NCI-H1092 treated with DMSO at 0.1 percent for 48 hours (cell line): Measurements from ENCODE around the gene CAMK2G.
"Not testable (repeated sequence)": the region's sequence is repeated elsewhere in the genome, so short reads cannot be mapped to it uniquely, and the experiment has no call there.

Source experiments
- DNase-seq: peaks from one replicate; lab custom pipeline; 2025; lab: John Stamatoyannopoulos, UW

Gene CAMK2G

DNA sequence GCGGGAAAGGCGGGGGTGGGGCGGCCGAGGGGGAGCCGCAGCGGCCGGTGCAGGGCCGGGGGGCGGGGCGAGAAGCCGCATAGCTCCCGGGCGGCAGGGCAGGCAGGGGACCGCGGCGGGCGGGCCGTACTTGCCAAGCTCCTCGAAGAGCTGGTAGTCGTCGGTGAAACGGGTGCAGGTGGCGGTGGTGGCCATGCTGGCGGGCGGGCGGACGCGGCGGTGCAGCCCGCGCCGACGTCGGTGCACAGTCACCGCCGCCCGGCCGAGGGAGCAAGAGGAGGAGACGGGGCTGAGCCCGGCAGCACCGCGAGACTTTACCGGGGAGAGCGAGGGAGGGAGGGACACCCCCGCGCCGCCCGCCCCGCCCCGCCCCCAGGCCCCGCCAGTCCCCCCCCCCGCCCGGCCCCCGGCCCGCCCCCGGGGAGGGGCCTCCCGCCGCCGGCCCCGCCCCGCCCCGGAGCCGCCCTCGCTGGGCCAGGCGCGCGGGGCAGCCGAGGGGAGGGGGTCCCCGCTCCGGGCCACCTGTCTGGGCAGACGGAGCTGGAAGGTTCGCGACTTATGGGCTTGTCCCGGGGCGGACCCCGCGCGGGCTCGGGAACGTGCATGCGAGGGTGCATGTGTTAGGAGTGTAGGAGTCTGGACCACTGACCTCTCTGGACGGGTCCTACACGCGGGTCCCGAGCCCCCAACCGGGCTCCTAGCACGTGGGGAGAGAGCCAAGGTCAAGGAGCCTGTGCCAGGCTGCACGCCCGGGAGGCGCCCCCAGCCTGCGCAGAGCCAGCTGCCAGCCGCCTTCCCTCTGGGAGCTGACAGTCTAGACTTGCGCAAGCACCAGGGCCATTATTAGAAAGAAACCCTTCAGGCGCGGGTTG lies at the start of gene CAMK2G:
Gene CAMK2G (minus strand): TSS at position 289 of the 872 bp plus-strand sequence. CDS start 94 bp downstream, at position 195.
- peak; percentile 36 for DNase-seq

GRCh38 chr10:73922864-73923133 lies 48.4 kb upstream of the CAMK2G start:
- DNase-seq: no peak

- DNase-seq: no peak
Measured at GRCh38 chr10:73922007-73922863, 47.9 kb upstream of the CAMK2G start.

DNA sequence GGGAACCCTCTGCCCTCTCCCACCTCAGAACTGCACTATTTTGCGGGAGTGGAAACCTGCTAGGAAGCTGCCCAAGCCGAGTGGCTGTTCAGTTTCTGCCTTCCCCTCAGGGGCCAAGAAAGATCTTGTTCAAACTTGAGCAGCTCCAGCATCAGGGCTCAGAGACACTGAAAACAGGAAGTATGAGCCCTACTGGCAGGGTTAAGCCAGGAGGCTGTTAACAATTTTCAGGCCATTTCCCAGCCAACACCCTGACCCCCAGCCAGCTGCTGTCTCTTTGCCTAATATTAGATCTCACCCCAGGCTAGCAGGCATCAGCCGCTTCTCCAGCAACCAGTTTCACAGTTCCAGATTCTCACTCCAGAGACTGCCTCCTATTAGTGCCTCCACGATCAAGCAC lies 45.7 kb upstream of the CAMK2G start:
- DNase-seq: no peak

- not testable (repeated sequence) for DNase-seq
Measured at GRCh38 chr10:73919481-73919880, 45.1 kb upstream of the CAMK2G start.

GRCh38 chr10:73917566-73918305 lies 43.4 kb upstream of the CAMK2G start:
- no peak for DNase-seq

DNA sequence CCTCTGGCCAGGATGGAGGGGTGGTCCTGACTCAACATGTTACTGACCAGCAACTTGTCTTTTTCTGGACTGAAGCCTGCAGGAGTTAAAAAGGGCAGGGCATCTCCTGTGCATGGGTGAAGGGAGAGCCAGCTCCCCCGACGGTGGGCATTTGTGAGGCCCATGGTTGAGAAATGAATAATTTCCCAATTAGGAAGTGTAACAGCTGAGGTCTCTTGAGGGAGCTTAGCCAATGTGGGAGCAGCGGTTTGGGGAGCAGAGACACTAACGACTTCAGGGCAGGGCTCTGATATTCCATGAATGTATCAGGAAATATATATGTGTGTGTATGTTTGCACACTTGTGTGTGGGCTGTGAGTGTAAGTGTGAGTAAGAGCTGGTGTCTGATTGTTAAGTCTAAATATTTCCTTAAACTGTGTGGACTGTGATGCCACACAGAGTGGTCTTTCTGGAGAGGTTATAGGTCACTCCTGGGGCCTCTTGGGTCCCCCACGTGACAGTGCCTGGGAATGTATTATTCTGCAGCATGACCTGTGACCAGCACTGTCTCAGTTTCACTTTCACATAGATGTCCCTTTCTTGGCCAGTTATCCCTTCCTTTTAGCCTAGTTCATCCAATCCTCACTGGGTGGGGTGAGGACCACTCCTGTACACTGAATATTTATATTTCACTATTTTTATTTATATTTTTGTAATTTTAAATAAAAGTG lies 42.6 kb upstream of the CAMK2G start:
- no peak for DNase-seq

GRCh38 chr10:73915206-73915851 lies 41.0 kb upstream of the CAMK2G start:
- DNase-seq: no peak

GRCh38 chr10:73914036-73914435 lies 39.7 kb upstream of the CAMK2G start:
- DNase-seq: no peak

DNA sequence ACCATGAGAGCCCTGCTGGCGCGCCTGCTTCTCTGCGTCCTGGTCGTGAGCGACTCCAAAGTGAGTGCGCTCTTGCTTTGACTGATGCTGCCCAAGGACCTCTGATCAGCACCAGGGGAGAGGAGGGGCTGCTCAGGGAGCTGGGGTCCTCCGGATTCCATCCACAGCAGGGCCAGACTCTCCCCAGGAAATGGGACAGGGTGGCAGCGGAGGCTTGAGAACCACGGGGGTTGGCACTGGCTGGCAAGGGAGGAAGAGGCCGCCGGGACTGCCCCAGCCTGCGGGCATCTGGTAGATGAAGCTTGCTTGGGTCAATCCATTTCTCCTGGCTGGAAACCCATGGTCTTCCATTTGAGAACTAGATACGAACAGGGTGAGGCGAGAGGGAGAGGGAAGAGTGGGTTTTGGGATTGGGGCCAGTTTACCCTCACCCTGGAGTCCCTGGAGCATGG lies 37.2 kb upstream of the CAMK2G start:
- no peak for DNase-seq

- DNase-seq: no peak
Measured at GRCh38 chr10:73910764-73911552, 36.6 kb upstream of the CAMK2G start, which contains the start of gene PLAU. Gene PLAU (plus strand): TSS chr10:73911132. CDS start chr10:73911556, 424 bp downstream.

DNA sequence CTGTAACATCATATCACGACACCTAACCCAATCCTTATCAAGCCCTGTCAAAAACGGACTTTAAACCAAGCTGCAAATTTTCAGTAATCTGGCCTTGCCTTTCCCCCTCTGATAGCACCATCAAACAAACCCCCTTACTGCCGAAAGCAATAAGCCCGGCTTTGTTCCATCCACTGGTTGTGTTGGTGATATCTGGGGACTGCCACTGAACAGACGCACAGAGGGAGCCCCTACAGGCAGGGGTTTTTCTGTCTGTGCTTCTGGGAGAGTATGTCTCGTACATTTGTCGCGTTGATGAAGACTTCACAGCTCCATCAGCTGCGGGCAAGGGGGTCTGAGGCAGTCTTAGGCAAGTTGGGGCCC lies 36.0 kb upstream of the CAMK2G start:
- no peak for DNase-seq

DNA sequence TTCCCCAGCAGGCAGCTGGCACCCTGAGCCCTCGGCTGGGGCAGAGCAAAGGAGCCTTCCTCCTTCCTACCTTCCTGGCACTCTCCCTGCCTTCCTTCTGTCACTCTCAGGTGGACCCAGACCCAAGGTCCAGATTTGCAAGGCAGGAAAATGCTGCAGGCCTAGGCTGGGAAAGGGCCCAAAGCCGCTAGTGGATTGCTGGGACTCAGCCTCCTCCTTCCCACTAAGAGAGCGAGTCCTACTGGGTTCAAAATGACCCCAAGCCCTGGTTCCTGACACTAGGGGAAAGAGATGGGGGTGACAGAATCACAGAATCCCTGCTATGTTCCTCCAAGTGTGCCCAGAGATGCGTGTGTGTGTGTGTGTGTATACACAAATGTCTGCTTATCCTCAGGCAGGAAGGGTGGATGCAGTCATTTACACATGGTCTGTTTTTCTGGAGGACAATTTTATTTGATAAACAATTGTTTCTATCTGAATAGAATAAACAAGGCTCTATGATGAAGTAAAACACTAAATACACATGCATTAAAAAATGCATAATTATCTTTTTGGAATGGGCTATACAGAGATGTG lies 35.3 kb upstream of the CAMK2G start:
- DNase-seq: no peak

DNA sequence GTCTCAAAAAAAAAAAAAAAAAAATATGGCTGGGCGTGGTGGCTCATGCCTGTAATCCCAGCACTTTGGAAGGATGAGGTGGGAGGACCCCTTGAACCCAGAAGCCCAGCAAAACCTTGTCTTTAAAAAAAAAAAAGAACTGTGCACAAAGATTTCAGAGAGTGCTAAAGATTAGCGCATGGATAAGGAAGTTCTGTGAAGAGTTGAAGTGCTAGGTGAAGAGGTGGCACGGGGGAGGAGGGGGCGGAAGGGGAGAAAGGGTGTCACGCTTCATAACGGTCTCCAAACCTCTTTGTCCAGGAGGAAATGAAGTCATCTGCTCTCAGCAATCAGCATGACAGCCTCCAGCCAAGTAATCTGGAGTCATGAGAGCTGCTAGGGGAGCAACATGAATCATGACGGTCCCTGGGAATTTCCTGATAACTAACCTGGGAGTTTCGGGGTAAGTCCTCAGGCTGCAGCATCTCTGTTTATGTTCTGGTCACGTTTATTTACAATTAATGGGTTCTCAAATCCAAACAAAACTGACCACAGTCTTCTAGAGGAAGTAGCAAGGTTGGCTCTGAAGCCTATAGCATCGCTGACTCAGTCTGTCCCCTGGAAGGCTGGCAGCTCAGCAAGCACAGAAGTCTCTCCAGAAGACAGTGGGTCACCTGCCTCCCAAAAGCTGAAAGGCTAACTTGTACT lies 34.6 kb upstream of the CAMK2G start:
- no peak for DNase-seq

DNA sequence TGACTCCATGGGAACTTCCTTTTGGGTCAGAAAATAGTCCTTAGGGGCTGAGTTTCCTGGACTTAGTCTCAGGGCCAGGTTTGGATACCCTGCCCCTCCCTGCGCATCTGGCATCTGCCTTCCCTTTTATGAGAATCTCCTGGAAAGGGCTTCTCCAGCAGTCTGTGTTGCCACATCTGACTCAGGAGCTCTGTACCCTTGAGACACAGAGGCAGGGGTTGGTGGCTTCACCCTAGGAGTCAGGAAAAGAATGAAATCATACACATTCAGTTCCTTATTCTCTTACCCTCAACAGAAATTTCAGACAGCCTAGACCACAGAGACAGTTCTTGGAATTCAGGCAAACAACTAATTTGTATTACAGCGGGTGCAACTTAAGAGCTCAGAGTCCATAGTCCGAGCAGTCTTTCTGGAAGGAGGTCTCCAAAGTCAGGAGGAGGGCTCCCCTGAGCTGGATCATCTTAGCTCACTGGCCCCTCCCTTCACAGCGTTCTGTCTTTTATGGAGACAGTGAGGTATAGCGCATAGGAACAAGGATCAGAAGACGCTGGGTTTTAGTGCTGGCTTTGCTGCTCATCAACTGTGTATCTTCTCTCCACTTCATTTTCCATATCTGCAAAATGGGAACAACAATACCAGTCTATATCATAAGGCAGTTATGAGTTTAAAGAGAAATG lies 33.6 kb upstream of the CAMK2G start:
- no peak for DNase-seq

DNA sequence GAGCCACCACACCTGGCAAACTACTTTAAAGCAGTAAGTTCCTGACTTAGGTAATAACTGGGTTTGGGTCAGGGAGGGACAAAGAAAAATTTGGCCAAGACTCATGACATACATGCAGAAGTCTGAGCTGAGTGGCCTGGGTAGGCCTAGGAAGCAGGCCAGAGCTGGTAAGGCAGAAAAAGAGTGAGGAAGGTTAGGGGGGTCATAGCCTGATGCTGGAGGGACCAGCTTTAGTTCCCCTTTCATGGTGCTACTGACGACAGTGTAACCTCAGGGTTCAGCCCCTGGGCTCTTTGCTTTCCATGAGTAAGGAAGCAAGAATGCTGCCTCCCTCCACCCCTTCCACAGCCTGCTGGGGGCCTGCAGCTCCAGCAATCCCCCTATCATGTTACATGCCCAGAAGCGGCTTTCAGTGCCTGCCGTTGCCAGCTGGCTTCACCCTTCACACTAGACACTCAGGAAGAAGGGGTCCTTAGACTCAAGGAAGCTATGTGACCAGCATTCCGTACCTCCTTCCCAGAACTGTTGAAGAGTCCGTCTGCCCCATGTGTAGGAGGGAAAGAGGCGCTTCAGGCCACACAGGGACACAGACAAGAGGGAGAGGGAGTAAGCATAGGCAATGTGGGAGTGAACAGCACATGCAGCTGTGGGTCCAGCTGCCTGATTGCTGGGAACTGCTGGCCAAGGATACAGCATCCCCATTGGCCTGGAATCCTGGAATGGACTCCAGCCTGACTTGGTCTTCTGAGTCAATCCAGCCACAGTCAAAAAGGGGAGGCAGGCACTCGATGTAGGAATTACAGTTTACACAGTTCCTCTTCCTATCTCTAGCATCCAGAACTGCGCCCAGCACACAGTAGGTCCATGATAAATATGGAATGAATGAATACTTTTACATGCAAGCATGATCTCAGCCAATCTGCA lies 32.4 kb upstream of the CAMK2G start:
- peak; percentile 2 for DNase-seq

- no peak for DNase-seq
Measured at GRCh38 chr10:73905256-73906020, 31.1 kb upstream of the CAMK2G start.
